BE2C (cell line): ENCODE data around the gene HEATR3. TPM values are rescaled to one million over a fixed set of nuclear protein-coding genes. Genes with fewer than 3 reads are reported as not detected.

Experiments used
- DNase-seq: peaks from one replicate; pipeline ENCODE4 v3.0.0-alpha.2; 2020
- H3K27me3 ChIP-seq: fragments of 250-450 bp; sonication (Bioruptor Pico); 2 replicates; pipeline ENCODE4 v1.5.1; 2020; ENCODE audit warnings: mild to moderate bottlenecking
- H3K36me3 ChIP-seq: fragments of 250-450 bp; sonication (Bioruptor Pico); 2 replicates; pipeline ENCODE4 v1.5.1; 2020; ENCODE audit warnings: mild to moderate bottlenecking
- H3K4me1 ChIP-seq: fragments of 250-450 bp; sonication (Bioruptor Pico); 2 replicates; pipeline ENCODE4 v1.5.1; 2020
- H3K4me3 ChIP-seq: 2 replicates; pipeline ENCODE4 v1.5.1; 2011; ENCODE audit warnings: low read depth, low read length
- H3K9me3 ChIP-seq: fragments of 250-450 bp; sonication (Bioruptor Pico); 2 replicates; pipeline ENCODE4 v1.5.1; 2020
- CTCF ChIP-seq: IDR thresholded peaks from 2 replicates; pipeline ENCODE4 v1.5.1; 2012; ENCODE audit warnings: mild to moderate bottlenecking, low read depth, low read length
- polyA plus RNA-seq: library from polyadenylated mRNA; unstranded; fragments of >200 nt; gene quantifications from one replicate; pipeline ENCODE4 v1.2.1, GENCODE V29; 2012; ENCODE audit warnings: low read depth, missing spikeins; ENCODE audit not compliant: insufficient read length, insufficient read depth

Gene HEATR3
- 16.1 TPM for polyA plus RNA-seq

- Histone ChIP-seq H3K36me3 (peaks cover 18% of the 10 kb centered on the region), H3K27me3 (no peaks in the 10 kb centered on the region), H3K4me1 (no peaks in the 10 kb centered on the region), H3K9me3 (no peaks in the 10 kb centered on the region), H3K4me3 (peak within 1 kb of the TSS; percentile 83)
- peak; percentile 95 for DNase-seq
- no peak for TF ChIP-seq CTCF
Measured at GRCh38 chr16:50065624-50066481, at the start of gene HEATR3. HEATR3 (plus strand) TSS chr16:50065970; CDS start chr16:50066132, 162 bp downstream.

- H3K4me1 ChIP-seq, result no peaks in the 10 kb centered on the region
- DNase-seq, result no peak
- no peak overlapping the region for H3K4me3 ChIP-seq
- H3K9me3 ChIP-seq, result no peaks in the 10 kb centered on the region
- H3K27me3 ChIP-seq, result no peaks in the 10 kb centered on the region
- TF ChIP-seq CTCF, result no peak
- H3K36me3 ChIP-seq, result no peaks in the 10 kb centered on the region
Measured at GRCh38 chr16:50017553-50017952, 48.2 kb upstream of the HEATR3 start.

GRCh38 chr16:50021544-50021943 is 44.2 kb upstream of the HEATR3 start:
- DNase-seq, result peak; percentile 20
- Histone ChIP-seq H3K27me3 (no peaks in the 10 kb centered on the region), H3K36me3 (no peaks in the 10 kb centered on the region), H3K4me3 (no peak overlapping the region), H3K9me3 (no peaks in the 10 kb centered on the region), H3K4me1 (peaks cover 3% of the 10 kb centered on the region; the same call in 1 of the 2 replicates)
- peak; percentile 40 for TF ChIP-seq CTCF

- H3K27me3 ChIP-seq, result no peaks in the 10 kb centered on the region
- H3K4me3 ChIP-seq, result no peak overlapping the region
- no peak for TF ChIP-seq CTCF
- DNase-seq, result no peak
- no peaks in the 10 kb centered on the region for H3K36me3 ChIP-seq
- H3K4me1 ChIP-seq, result peaks cover 3% of the 10 kb centered on the region; the same call in 1 of the 2 replicates
- no peaks in the 10 kb centered on the region for H3K9me3 ChIP-seq
Measured at GRCh38 chr16:50023641-50024040, 42.1 kb upstream of the HEATR3 start.

GRCh38 chr16:50024207-50024606 is 41.6 kb upstream of the HEATR3 start:
- Histone ChIP-seq H3K4me1 (peaks cover 3% of the 10 kb centered on the region; the same call in 1 of the 2 replicates), H3K4me3 (peak overlapping the region; percentile 64; the same call in 1 of the 2 replicates), H3K9me3 (no peaks in the 10 kb centered on the region), H3K36me3 (peaks cover under 1% of the 10 kb centered on the region; the same call in 1 of the 2 replicates), H3K27me3 (no peaks in the 10 kb centered on the region)
- no peak for DNase-seq
- TF ChIP-seq CTCF, result no peak
